Measurements from ENCODE around the gene POLR3GL. TPM values are rescaled to one million over a fixed set of nuclear protein-coding genes. Genes with fewer than 3 reads are reported as not detected.

The POLR3GL gene
- total and polyA plus RNA-seq, 2 experiments from 2014 or later = 3.1 to 9.5 TPM

GRCh38 chr1:145991735-145992412 is 27.4 kb downstream of the POLR3GL start:
- H3K4me1 Mint-ChIP-seq = peaks cover 31% of the 10 kb centered on the region
- Histone ChIP-seq H3K27me3 (ENCODE audit: insufficient read depth) (no peaks in the 10 kb centered on the region), H3K9me2 (ENCODE audit: insufficient read depth) (no peaks in the 10 kb centered on the region), H3F3A (replicated peaks; ENCODE audit: low read depth) (peaks cover 1% of the 10 kb centered on the region), H3K36me3 (ENCODE audit: insufficient read depth) (no peaks in the 10 kb centered on the region; the same call in 1 of the 2 replicates), H4K20me1 (replicated peaks; ENCODE audit: insufficient read depth) (no peaks in the 10 kb centered on the region), H3K4me2 (no peak overlapping the region), H3K27ac (ENCODE audit: low read depth) (no peak overlapping the region), H3K4me1 (ENCODE audit: insufficient read depth) (peaks cover 10% of the 10 kb centered on the region), H3K4me3 (no peak overlapping the region), H2AFZ (no peak overlapping the region), H3K79me2 (replicated peaks; ENCODE audit: insufficient read depth) (peaks cover 18% of the 10 kb centered on the region)
- ATAC-seq (no peak), DNase-seq (ENCODE audit: low spot score) (no peak)
- no peak for TF ChIP-seq NANOG (IDR thresholded peaks at IDR 0.05; ENCODE audit: borderline replicate concordance)
- peak; percentile 70 for TF ChIP-seq POLR2AphosphoS5 (IDR thresholded peaks at IDR 0.05; ENCODE audit: low read depth)
- H3K9me3 Mint-ChIP-seq = no peaks in the 10 kb centered on the region
- H3K27ac Mint-ChIP-seq = no peak overlapping the region
- H3K27me3 Mint-ChIP-seq (ENCODE audit: insufficient read depth, low read depth, poor library complexity) = peaks cover 3% of the 10 kb centered on the region
- peaks cover 48% of the 10 kb centered on the region for H3K36me3 Mint-ChIP-seq (ENCODE audit: low read depth)
- H3K4me3 Mint-ChIP-seq = no peak overlapping the region; the same call in 2 of the 3 replicates

- H3K4me3 Mint-ChIP-seq = peak overlapping the region; percentile 10; the same call in 1 of the 3 replicates
- no peaks in the 10 kb centered on the region for H4K20me1 ChIP-seq (replicated peaks; ENCODE audit: insufficient read depth)
- no peak overlapping the region for H3K4me3 ChIP-seq
- H2AFZ ChIP-seq = no peak overlapping the region
- no peak for ATAC-seq
- H3K79me2 ChIP-seq (replicated peaks; ENCODE audit: insufficient read depth) = peaks cover 18% of the 10 kb centered on the region
- peaks cover 3% of the 10 kb centered on the region for H3K27me3 Mint-ChIP-seq (ENCODE audit: insufficient read depth, low read depth, poor library complexity)
- no peaks in the 10 kb centered on the region for H3K27me3 ChIP-seq (ENCODE audit: insufficient read depth)
- no peaks in the 10 kb centered on the region for H3K9me3 Mint-ChIP-seq
- peak overlapping the region; percentile 26; the same call in 1 of the 2 replicates for H3K27ac Mint-ChIP-seq
- H3K9me2 ChIP-seq (ENCODE audit: insufficient read depth) = no peaks in the 10 kb centered on the region
- no peak overlapping the region for H3K4me2 ChIP-seq
- no peak for DNase-seq (ENCODE audit: low spot score)
- H3K4me1 Mint-ChIP-seq = peaks cover 37% of the 10 kb centered on the region
- no peak overlapping the region for H3K27ac ChIP-seq (ENCODE audit: low read depth)
- H3K4me1 ChIP-seq (ENCODE audit: insufficient read depth) = peaks cover 16% of the 10 kb centered on the region
- no peak for TF ChIP-seq JUNB (IDR thresholded peaks at IDR 0.05; ENCODE audit: unreplicated experiment)
- TF ChIP-seq, protein P1, sequence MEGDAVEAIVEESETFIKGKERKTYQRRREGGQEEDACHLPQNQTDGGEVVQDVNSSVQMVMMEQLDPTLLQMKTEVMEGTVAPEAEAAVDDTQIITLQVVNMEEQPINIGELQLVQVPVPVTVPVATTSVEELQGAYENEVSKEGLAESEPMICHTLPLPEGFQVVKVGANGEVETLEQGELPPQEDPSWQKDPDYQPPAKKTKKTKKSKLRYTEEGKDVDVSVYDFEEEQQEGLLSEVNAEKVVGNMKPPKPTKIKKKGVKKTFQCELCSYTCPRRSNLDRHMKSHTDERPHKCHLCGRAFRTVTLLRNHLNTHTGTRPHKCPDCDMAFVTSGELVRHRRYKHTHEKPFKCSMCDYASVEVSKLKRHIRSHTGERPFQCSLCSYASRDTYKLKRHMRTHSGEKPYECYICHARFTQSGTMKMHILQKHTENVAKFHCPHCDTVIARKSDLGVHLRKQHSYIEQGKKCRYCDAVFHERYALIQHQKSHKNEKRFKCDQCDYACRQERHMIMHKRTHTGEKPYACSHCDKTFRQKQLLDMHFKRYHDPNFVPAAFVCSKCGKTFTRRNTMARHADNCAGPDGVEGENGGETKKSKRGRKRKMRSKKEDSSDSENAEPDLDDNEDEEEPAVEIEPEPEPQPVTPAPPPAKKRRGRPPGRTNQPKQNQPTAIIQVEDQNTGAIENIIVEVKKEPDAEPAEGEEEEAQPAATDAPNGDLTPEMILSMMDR (conservative IDR thresholded peaks at IDR 0.05; ENCODE audit: low read depth in 2 of 2) = no peak
- peaks cover 48% of the 10 kb centered on the region for H3K36me3 Mint-ChIP-seq (ENCODE audit: low read depth)
- no peaks in the 10 kb centered on the region; the same call in 1 of the 2 replicates for H3K36me3 ChIP-seq (ENCODE audit: insufficient read depth)
- H3F3A ChIP-seq (replicated peaks; ENCODE audit: low read depth) = peaks cover 5% of the 10 kb centered on the region
Measured at GRCh38 chr1:145992502-145992936, 28.0 kb downstream of the POLR3GL start.

DNA sequence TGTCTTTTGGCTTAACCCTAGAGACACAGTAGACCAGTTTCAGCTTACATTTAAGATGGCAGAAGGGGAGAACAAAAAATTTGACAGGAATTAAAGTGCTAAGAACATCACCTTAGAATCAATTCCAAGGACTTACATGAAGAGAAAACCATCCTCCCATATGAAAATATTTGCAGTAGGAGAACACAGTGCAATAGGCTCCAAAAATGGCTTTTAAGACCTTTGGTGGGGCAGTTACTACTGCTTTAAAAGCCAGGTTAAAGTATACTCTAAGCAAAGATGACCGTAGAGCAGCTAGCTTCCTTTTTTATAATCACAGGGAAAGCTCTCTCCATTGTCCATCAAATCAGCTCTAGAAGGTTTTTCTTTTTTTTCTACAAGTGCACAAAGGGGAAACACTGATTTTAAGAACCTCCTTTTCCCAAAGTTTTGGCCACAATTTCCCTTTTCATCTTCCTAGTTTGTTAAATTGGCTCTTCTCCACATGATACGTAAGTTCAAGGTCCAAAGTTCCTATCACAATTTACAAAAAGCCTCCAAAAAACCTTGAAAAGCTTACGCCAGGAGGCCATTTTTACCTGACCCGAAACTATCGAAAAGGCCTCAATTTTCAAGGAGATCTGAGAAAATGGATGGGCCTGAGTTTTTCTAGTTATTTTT is 28.6 kb downstream of the POLR3GL start:
- Histone ChIP-seq H3K27ac (ENCODE audit: low read depth) (no peak overlapping the region), H2AFZ (no peak overlapping the region), H3K79me2 (replicated peaks; ENCODE audit: insufficient read depth) (peaks cover 18% of the 10 kb centered on the region), H3K27me3 (ENCODE audit: insufficient read depth) (no peaks in the 10 kb centered on the region), H3F3A (replicated peaks; ENCODE audit: low read depth) (peaks cover 5% of the 10 kb centered on the region), H3K4me1 (ENCODE audit: insufficient read depth) (peaks cover 22% of the 10 kb centered on the region), H4K20me1 (replicated peaks; ENCODE audit: insufficient read depth) (no peaks in the 10 kb centered on the region), H3K36me3 (ENCODE audit: insufficient read depth) (no peaks in the 10 kb centered on the region; the same call in 1 of the 2 replicates), H3K4me3 (no peak overlapping the region), H3K9me2 (ENCODE audit: insufficient read depth) (no peaks in the 10 kb centered on the region), H3K4me2 (no peak overlapping the region)
- Mint-ChIP-seq H3K4me1 (peaks cover 42% of the 10 kb centered on the region), H3K9me3 (no peaks in the 10 kb centered on the region), H3K27me3 (ENCODE audit: insufficient read depth, low read depth, poor library complexity) (peaks cover 3% of the 10 kb centered on the region), H3K36me3 (ENCODE audit: low read depth) (peaks cover 48% of the 10 kb centered on the region), H3K4me3 (peak overlapping the region; percentile 99; the same call in 1 of the 3 replicates), H3K27ac (no peak overlapping the region; the same call in 1 of the 2 replicates)
- ATAC-seq = no peak
- no peak for DNase-seq (ENCODE audit: low spot score)
- TF ChIP-seq ZNF331 (CRISPR knock-in tag; IDR thresholded peaks at IDR 0.05; ENCODE audit: low read depth) (no peak), ZNF462 (CRISPR knock-in tag; IDR thresholded peaks at IDR 0.05) (no peak), STAT1 (IDR thresholded peaks at IDR 0.05; ENCODE audit: unreplicated experiment) (no peak), JUNB (IDR thresholded peaks at IDR 0.05; ENCODE audit: unreplicated experiment) (no peak), POLR2AphosphoS5 (IDR thresholded peaks at IDR 0.05; ENCODE audit: low read depth) (no peak)
